K562 (cell line): Measurements from ENCODE around the gene SBK3. TPM values are rescaled to one million over a fixed set of nuclear protein-coding genes. Genes with fewer than 3 reads are reported as not detected.

Experiments
- ATAC-seq: fragments of 200-7000 bp; cut with Tn5 transposase; 3 replicates; pipeline ENCODE4 v1.9.1; 2020; ENCODE audit warnings: moderate library complexity
- BruUV-seq: library from RNA; stranded (reverse); fragments of 400-500 nt; replicated peaks from 2 replicates; lab custom pipeline; 2021; lab: Mats Ljungman, UMichigan
- CTCF ChIA-PET: fragments of 300-600 bp; formaldehyde crosslinking; extraction: SDS; loops from one replicate; lab custom pipeline; 2021; ENCODE audit warnings: low intra/inter-chr PET ratio; lab: Yijun Ruan, JAX
- POLR2A ChIA-PET: fragments of 300-600, 350-650 bp; sonication (Branson Sonifier 250); formaldehyde crosslinking; extraction: SDS; loops from one replicate; lab custom pipeline; 2021; ENCODE audit warnings: antibody characterized with exemption, inconsistent platforms; lab: Yijun Ruan, JAX
- DNase-seq, 4 experiments: peaks; one replicate each; pipeline versions ENCODE4 v3.0.0 to v3.0.0-alpha.2; 2011 to 2018; ENCODE audit warnings: low spot score in 3 of 4, mixed read lengths in 3 of 4; ENCODE audit errors: extremely low read depth in 1 of 4
- FAIRE-seq: peaks from 2 replicates; lab custom pipeline; 2011; peaks lifted over from hg19 to GRCh38; lab: Jason Lieb, UNC
- H2AFZ ChIP-seq: 2 replicates; pipeline ENCODE4 v1.6.0; 2011; ENCODE audit warnings: low read depth, low read length, control low read depth, inconsistent platforms
- H3K27ac ChIP-seq: fragments of 200-600 bp; 3 replicates; pipeline ENCODE4 v1.8.0; 2011; ENCODE audit warnings: low read depth, mild to moderate bottlenecking, control low read depth, inconsistent platforms, low read length, moderate library complexity, mixed read lengths; ENCODE audit errors: extremely low read depth
- H3K27me3 ChIP-seq, 2 experiments: fragments of 300-600 bp in 1 of 2; 2 replicates in 1 of 2; 3 replicates in 1 of 2; pipeline versions ENCODE4 v1.6.0 to v1.8.0; 2011; ENCODE audit warnings: inconsistent platforms in 2 of 2, low read length in 2 of 2, mild to moderate bottlenecking in 1 of 2, mixed read lengths in 1 of 2, moderate library complexity in 1 of 2; ENCODE audit not compliant: control insufficient read depth in 2 of 2, insufficient read depth in 2 of 2
- H3K36me3 ChIP-seq: fragments of 300-600 bp; 3 replicates; pipeline ENCODE4 v1.8.0; 2011; ENCODE audit warnings: mild to moderate bottlenecking, low read length, inconsistent platforms; ENCODE audit not compliant: control insufficient read depth, insufficient read depth
- H3K4me1 ChIP-seq, 2 experiments: fragments of 200-600 bp in 1 of 2; replicated peaks in 1 of 2; 2 replicates in 1 of 2; 3 replicates in 1 of 2; pipeline versions ENCODE4 v1.5.1 to v1.8.0; 2011; ENCODE audit warnings: inconsistent platforms in 2 of 2, low read length in 2 of 2, mild to moderate bottlenecking in 1 of 2, mixed read lengths in 1 of 2, moderate library complexity in 1 of 2; ENCODE audit not compliant: control insufficient read depth in 2 of 2, insufficient read depth in 2 of 2
- H3K4me2 ChIP-seq: 2 replicates; pipeline ENCODE4 v1.6.1; 2011; ENCODE audit warnings: low read length, control low read depth, inconsistent platforms, mixed read lengths; ENCODE audit not compliant: insufficient read depth
- H3K4me3 ChIP-seq: fragments of 200-600 bp; sonication (generic), shearing (Covaris generic); 2 replicates; pipeline ENCODE4 v1.5.1; 2016; ENCODE audit warnings: control low read depth, inconsistent platforms
- H3K79me2 ChIP-seq: fragments of 200-600 bp; 3 replicates; pipeline ENCODE4 v1.8.0; 2011; ENCODE audit warnings: low read length, inconsistent platforms; ENCODE audit not compliant: control insufficient read depth, insufficient read depth
- H3K9ac ChIP-seq, 2 experiments: 2 replicates each; pipeline versions ENCODE4 v1.6.0 to v1.6.1; 2011; ENCODE audit warnings: low read depth in 2 of 2, low read length in 2 of 2, control low read depth in 1 of 2, inconsistent platforms in 1 of 2, mild to moderate bottlenecking in 1 of 2, mixed read lengths in 1 of 2; ENCODE audit not compliant: insufficient read depth in 1 of 2
- H3K9me1 ChIP-seq: one replicate; pipeline ENCODE4 v1.6.0; 2011; ENCODE audit warnings: inconsistent platforms, mild to moderate bottlenecking, low read length, moderate library complexity; ENCODE audit not compliant: control insufficient read depth, insufficient read depth
- H3K9me3 ChIP-seq: replicated peaks from 2 replicates; pipeline ENCODE4 v1.5.1; 2011; ENCODE audit warnings: low read depth, low read length, inconsistent platforms; ENCODE audit not compliant: control insufficient read depth, insufficient read depth
- H4K20me1 ChIP-seq: replicated peaks from 2 replicates; pipeline ENCODE4 v1.6.1; 2011; ENCODE audit warnings: low read length, inconsistent platforms, mixed read lengths; ENCODE audit not compliant: control insufficient read depth, insufficient read depth
- ARID3B ChIP-seq: fragments of 250-450 bp; sonication (Bioruptor Pico); IDR thresholded peaks from 2 replicates; pipeline ENCODE4 v1.4.0; 2020; ENCODE audit warnings: borderline replicate concordance
- ATF6 ChIP-seq: sonication (generic); formaldehyde crosslinking; IDR thresholded peaks from 2 replicates; pipeline ENCODE4 v1.4.0; 2020; ENCODE audit warnings: mild to moderate bottlenecking, missing genetic modification reagents
- PRDM10 ChIP-seq: fragments of 450-650 bp; IDR thresholded peaks from 2 replicates; pipeline ENCODE4 v1.6.1; 2018; ENCODE audit not compliant: partially characterized antibody
- ZKSCAN1 ChIP-seq: fragments of 150-350 bp; IDR thresholded peaks from 2 replicates; pipeline ENCODE4 v1.6.1; 2016; ENCODE audit warnings: low read depth, low read length
- ZNF212 ChIP-seq: fragments of 450-650 bp; formaldehyde crosslinking; IDR thresholded peaks from 2 replicates; pipeline ENCODE4 v1.4.0; 2020; ENCODE audit warnings: mild to moderate bottlenecking
- WGBS: fragments of 100-300 bp; shearing (Covaris generic); methylation state at CpG from one replicate; pipeline ENCODE4 v1.1.6; 2016; ENCODE audit warnings: low coverage, mixed read lengths; ENCODE audit not compliant: insufficient coverage; ENCODE audit errors: missing lambda C conversion rate; 5-methylcytosine and 5-hydroxymethylcytosine counted together
- in situ Hi-C: fragments of 300-500 bp; cut with MboI; formaldehyde crosslinking; loops from 4 replicates; pipeline ENCODE4 v1.15.0; 2018; ENCODE audit warnings: inconsistent platforms, mixed read lengths
- intact Hi-C: fragments of 100-400 bp; cut with micrococcal nuclease; formaldehyde crosslinking; loops from 2 replicates; pipeline ENCODE4 v1.14.2; 2022
- polyA plus RNA-seq, 8 experiments: library from polyadenylated mRNA; depleted of rRNA in 4 of 8; stranded (reverse) in 5 of 8; unstranded in 3 of 8; fragments of >200 nt; fragmentation: Nextera tagmentation in 2 of 8; fragmentation: Illumina TruSeq in 1 of 8; extraction: Ambion mirVana in 2 of 8; extraction: Trizol in 1 of 8; gene quantifications; 2 replicates each; pipeline versions ENCODE4 v1.2.1 to v1.2.3, GENCODE V29; 2011 to 2014; ENCODE audit warnings: inconsistent platforms in 1 of 8, missing spikeins in 1 of 8
- total RNA-seq, 7 experiments: library from RNA; depleted of rRNA in 6 of 7; stranded (reverse); fragments of >200 nt in 6 of 7; fragmentation: Illumina TruSeq in 2 of 7; extraction: Trizol in 2 of 7; gene quantifications; 2 replicates each; pipeline versions ENCODE4 v1.2.1 to v1.2.3, GENCODE V29; 2011 to 2021; ENCODE audit warnings: low replicate concordance in 1 of 7

Gene SBK3
- total and polyA plus RNA-seq, 9 of the 15 experiments (the other 6 are each of a cell fraction or from before 2014, with no cell fraction given) = 0.11 to 0.43 (median 0.13) TPM; not detected in 6

- in situ Hi-C loops = no loop called here
- BruUV-seq = no TSS peak
- POLR2A ChIA-PET = interaction anchor here (0.7 to 0.8 kb wide), 2 partner anchors 12 to 39 kb away, joined by 3 read pairs; no protein-coding TSS in a partner anchor
Measured at GRCh38 chr19:55535173-55535964, 10.0 kb downstream of the SBK3 start.

More at GRCh38 chr19:55535173-55535964, 10.0 kb downstream of the SBK3 start:
- H3K9me1 ChIP-seq = no peaks in the 10 kb centered on the region
- TF ChIP-seq ARID3B (CRISPR knock-in tag) = no peak
- TF ChIP-seq ZKSCAN1 = peak; percentile 90
- peak; percentile 19 for TF ChIP-seq PRDM10
- no peak for TF ChIP-seq ATF6 (CRISPR knock-in tag)
- no peak for TF ChIP-seq ZNF212 (CRISPR knock-in tag)
- no peaks in the 10 kb centered on the region for H3K36me3 ChIP-seq
- CTCF ChIA-PET = no interaction called here
- H3K4me3 ChIP-seq = no peak overlapping the region
- H3K9ac ChIP-seq = peak overlapping the region in 1 of 2 experiments; percentile 22; a peak in 1 of 4 replicates
- peaks cover 0 to 36% of the 10 kb centered on the region in 2 experiments; a peak in 2 of 5 replicates for H3K4me1 ChIP-seq
- H3K4me2 ChIP-seq = no peak overlapping the region
- H4K20me1 ChIP-seq = no peaks in the 10 kb centered on the region
- no peak overlapping the region for H2AFZ ChIP-seq
- H3K27ac ChIP-seq = no peak overlapping the region
- 30% methylated on average over 11 of the region's 12 CpGs for WGBS
- no peak for FAIRE-seq
- no peaks in the 10 kb centered on the region for H3K79me2 ChIP-seq
- H3K27me3 ChIP-seq = no peaks in the 10 kb centered on the region
- intact Hi-C loops = no loop called here
- peak; percentile 42; the same call in 2 of the 3 replicates for ATAC-seq
- DNase-seq = peak in 1 of 4 experiments; percentile 12
- H3K9me3 ChIP-seq = no peaks in the 10 kb centered on the region
